Uterus (tissue), 2 donors: Measurements from ENCODE around the gene DIABLO.

Source experiments
- POLR2A ChIP-seq, 2 donors: fragments of 450-650 bp; IDR thresholded peaks; one replicate each; pipeline ENCODE4 v1.6.1; 2016; ENCODE audit warnings: antibody characterized with exemption in 2 of 2, mild to moderate bottlenecking in 1 of 2, moderate library complexity in 1 of 2
- TF ChIP-seq, protein P1 (sequence below), 4 experiments: fragments of 200-600 bp in 2 of 4; fragments of 450-650 bp in 2 of 4; sonication (generic) in 2 of 4; IDR thresholded peaks; one replicate each; pipeline ENCODE4 v1.5.1; 2016 to 2019; ENCODE audit warnings: antibody characterized with exemption in 4 of 4, mild to moderate bottlenecking in 2 of 4, moderate library complexity in 1 of 4

GRCh38 chr12:122204167-122205052, 21.4 kb downstream of the DIABLO start:
- TF ChIP-seq, protein P1, sequence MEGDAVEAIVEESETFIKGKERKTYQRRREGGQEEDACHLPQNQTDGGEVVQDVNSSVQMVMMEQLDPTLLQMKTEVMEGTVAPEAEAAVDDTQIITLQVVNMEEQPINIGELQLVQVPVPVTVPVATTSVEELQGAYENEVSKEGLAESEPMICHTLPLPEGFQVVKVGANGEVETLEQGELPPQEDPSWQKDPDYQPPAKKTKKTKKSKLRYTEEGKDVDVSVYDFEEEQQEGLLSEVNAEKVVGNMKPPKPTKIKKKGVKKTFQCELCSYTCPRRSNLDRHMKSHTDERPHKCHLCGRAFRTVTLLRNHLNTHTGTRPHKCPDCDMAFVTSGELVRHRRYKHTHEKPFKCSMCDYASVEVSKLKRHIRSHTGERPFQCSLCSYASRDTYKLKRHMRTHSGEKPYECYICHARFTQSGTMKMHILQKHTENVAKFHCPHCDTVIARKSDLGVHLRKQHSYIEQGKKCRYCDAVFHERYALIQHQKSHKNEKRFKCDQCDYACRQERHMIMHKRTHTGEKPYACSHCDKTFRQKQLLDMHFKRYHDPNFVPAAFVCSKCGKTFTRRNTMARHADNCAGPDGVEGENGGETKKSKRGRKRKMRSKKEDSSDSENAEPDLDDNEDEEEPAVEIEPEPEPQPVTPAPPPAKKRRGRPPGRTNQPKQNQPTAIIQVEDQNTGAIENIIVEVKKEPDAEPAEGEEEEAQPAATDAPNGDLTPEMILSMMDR (IDR thresholded peaks at IDR 0.05), result no peak
- TF ChIP-seq POLR2A (IDR thresholded peaks at IDR 0.05), result no peak
